HL-60 (cell line): ENCODE results near the gene NR4A1.
"Not testable (repeated sequence)": the region's sequence is repeated elsewhere in the genome, so short reads cannot be mapped to it uniquely, and the experiment has no call there.

Experiments used
- DNase-seq, 2 experiments: peaks; one replicate each; pipeline ENCODE4 v3.0.0-alpha.2; 2010 to 2020; ENCODE audit warnings: low read depth in 1 of 2, low spot score in 1 of 2
- H3K27ac ChIP-seq: fragments of 250-450 bp; sonication (Bioruptor Pico); replicated peaks from 2 replicates; pipeline ENCODE4 v1.5.1; 2020; ENCODE audit warnings: mild to moderate bottlenecking, moderate library complexity
- H3K27me3 ChIP-seq: fragments of 250-450 bp; sonication (Bioruptor Pico); 2 replicates; pipeline ENCODE4 v1.5.1; 2021; ENCODE audit warnings: mild to moderate bottlenecking, moderate library complexity; ENCODE audit not compliant: insufficient read depth, poor library complexity, severe bottlenecking
- H3K4me3 ChIP-seq: replicated peaks from 2 replicates; pipeline ENCODE4 v1.5.1; 2011; ENCODE audit warnings: mild to moderate bottlenecking, control low read depth, low read length; ENCODE audit not compliant: insufficient read depth
- GABPA ChIP-seq: IDR thresholded peaks from 2 replicates; pipeline ENCODE4 v1.6.1; 2012; ENCODE audit warnings: low read depth
- POLR2AphosphoS5 ChIP-seq: IDR thresholded peaks from 2 replicates; pipeline ENCODE4 v1.6.1; 2012; ENCODE audit warnings: low read depth
- SPI1 ChIP-seq: IDR thresholded peaks from 2 replicates; pipeline ENCODE4 v1.6.1; 2012; ENCODE audit warnings: low read depth, mild to moderate bottlenecking, borderline replicate concordance
- TF ChIP-seq, protein P1 (sequence below): IDR thresholded peaks from one replicate; pipeline ENCODE4 v1.5.1; 2011; ENCODE audit warnings: low read length, control low read depth, inconsistent platforms; ENCODE audit not compliant: insufficient read depth
- TF ChIP-seq, protein P2 (sequence below): IDR thresholded peaks from 2 replicates; pipeline ENCODE4 v1.6.1; 2012; ENCODE audit warnings: low read depth; ENCODE audit not compliant: insufficient replicate concordance

The NR4A1 gene

GRCh38 chr12:52096332-52097044, 45.2 kb downstream of the NR4A1 start:
- peaks cover 5% of the 10 kb centered on the region for H3K27me3 ChIP-seq
- no peak overlapping the region for H3K4me3 ChIP-seq
- no peak for DNase-seq
- TF ChIP-seq, protein P1, sequence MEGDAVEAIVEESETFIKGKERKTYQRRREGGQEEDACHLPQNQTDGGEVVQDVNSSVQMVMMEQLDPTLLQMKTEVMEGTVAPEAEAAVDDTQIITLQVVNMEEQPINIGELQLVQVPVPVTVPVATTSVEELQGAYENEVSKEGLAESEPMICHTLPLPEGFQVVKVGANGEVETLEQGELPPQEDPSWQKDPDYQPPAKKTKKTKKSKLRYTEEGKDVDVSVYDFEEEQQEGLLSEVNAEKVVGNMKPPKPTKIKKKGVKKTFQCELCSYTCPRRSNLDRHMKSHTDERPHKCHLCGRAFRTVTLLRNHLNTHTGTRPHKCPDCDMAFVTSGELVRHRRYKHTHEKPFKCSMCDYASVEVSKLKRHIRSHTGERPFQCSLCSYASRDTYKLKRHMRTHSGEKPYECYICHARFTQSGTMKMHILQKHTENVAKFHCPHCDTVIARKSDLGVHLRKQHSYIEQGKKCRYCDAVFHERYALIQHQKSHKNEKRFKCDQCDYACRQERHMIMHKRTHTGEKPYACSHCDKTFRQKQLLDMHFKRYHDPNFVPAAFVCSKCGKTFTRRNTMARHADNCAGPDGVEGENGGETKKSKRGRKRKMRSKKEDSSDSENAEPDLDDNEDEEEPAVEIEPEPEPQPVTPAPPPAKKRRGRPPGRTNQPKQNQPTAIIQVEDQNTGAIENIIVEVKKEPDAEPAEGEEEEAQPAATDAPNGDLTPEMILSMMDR = no peak
- TF ChIP-seq POLR2AphosphoS5 (no peak), GABPA (no peak), SPI1 (no peak)
- TF ChIP-seq, protein P2, sequence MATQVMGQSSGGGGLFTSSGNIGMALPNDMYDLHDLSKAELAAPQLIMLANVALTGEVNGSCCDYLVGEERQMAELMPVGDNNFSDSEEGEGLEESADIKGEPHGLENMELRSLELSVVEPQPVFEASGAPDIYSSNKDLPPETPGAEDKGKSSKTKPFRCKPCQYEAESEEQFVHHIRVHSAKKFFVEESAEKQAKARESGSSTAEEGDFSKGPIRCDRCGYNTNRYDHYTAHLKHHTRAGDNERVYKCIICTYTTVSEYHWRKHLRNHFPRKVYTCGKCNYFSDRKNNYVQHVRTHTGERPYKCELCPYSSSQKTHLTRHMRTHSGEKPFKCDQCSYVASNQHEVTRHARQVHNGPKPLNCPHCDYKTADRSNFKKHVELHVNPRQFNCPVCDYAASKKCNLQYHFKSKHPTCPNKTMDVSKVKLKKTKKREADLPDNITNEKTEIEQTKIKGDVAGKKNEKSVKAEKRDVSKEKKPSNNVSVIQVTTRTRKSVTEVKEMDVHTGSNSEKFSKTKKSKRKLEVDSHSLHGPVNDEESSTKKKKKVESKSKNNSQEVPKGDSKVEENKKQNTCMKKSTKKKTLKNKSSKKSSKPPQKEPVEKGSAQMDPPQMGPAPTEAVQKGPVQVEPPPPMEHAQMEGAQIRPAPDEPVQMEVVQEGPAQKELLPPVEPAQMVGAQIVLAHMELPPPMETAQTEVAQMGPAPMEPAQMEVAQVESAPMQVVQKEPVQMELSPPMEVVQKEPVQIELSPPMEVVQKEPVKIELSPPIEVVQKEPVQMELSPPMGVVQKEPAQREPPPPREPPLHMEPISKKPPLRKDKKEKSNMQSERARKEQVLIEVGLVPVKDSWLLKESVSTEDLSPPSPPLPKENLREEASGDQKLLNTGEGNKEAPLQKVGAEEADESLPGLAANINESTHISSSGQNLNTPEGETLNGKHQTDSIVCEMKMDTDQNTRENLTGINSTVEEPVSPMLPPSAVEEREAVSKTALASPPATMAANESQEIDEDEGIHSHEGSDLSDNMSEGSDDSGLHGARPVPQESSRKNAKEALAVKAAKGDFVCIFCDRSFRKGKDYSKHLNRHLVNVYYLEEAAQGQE = no peak
- H3K27ac ChIP-seq = no peak overlapping the region

DNA sequence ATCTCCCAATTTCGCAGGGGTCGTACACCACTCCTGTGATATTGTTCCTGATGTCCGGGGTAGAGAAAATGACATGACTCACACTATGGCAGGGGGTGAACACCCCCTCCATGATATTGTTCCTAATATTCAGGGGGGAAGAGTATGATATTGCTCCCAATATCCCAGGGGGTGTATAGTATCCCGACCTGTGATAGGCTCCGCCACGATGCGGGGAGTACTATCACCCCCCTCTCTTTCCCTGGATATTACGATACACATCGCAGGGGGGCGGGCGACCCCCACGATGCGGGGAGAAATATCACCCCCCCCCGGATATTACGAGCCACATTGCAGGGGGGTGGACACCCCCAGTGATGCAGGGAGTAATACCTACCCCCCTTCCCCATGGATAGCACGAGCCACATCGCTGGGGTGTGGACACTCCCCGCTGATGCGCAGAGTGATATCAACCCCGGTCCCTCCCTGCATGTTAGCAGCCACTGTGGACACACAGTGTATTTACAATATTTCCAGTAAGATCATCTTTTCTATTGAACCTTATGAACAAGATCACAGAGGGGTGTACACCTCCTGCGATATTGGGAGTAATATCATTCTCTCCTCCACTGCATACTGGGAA, 45.9 kb downstream of the NR4A1 start:
- no peaks in the 10 kb centered on the region for H3K27me3 ChIP-seq
- no peak for DNase-seq
- TF ChIP-seq, protein P2 = no peak
- TF ChIP-seq POLR2AphosphoS5 (no peak), SPI1 (no peak), GABPA (no peak)
- TF ChIP-seq, protein P1 = no peak

GRCh38 chr12:52104431-52105089, 53.3 kb downstream of the NR4A1 start:
- DNase-seq, H3K4me3 ChIP-seq, H3K27ac ChIP-seq, H3K27me3 ChIP-seq: not testable (repeated sequence)

More for the DNA sequence above, 45.9 kb downstream of the NR4A1 start:
- H3K27ac ChIP-seq = no peak overlapping the region
- no peak overlapping the region for H3K4me3 ChIP-seq
